Mesenteric fat pad (tissue), 1 donor: ENCODE measurements around the gene TBC1D30. TPM values are rescaled to one million over a fixed set of nuclear protein-coding genes. Genes with fewer than 3 reads are reported as not detected.
"Not testable (repeated sequence)": the region's sequence is repeated elsewhere in the genome, so short reads cannot be mapped to it uniquely, and the experiment has no call there.

Source experiments
- DNase-seq: peaks from one replicate; pipeline ENCODE4 v3.0.0-alpha.2; 2020; ENCODE audit warnings: low spot score
- total RNA-seq: library from RNA; stranded (reverse); fragmentation: NEBNext Ultra II Directional; extraction: Animal tissue kit (Norgen Biotek cat#: 25700); gene quantifications from one replicate; pipeline ENCODE4 v1.2.1, GENCODE V29; 2021
- donor health status: DM: yes; HTN: yes; CAD: no.

Gene TBC1D30
- total RNA-seq, 1 donor from 2014 or later: 5.9 TPM

DNA sequence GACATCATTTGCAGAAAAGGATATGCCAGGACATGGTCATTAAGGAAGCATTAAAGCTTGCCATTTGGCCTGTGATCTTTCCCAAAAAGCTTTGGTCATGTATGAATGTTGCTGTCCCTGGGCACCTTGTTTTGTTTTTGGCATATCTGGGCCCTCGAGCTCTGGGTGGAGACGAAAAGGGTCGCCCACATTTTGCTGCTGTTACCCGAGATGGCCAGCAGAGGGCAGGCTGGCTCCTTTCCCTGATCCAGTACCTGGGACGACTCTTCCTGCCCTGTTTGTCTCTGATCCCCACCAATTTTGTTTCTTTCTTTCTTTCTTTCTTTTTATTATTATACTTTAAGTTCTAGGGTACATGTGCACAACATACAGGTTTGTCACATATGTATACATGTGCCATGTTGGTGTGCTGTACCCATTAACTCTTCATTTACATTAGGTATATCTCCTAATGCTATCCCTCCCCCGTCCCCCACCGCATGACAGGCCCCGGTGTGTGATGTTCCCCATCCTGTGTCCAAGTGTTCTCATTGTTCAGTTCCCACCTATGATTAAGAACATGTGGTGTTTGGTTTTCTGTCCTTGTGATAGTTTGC is 22.2 kb upstream of the TBC1D30 start:
- DNase-seq: not testable (repeated sequence)

DNA sequence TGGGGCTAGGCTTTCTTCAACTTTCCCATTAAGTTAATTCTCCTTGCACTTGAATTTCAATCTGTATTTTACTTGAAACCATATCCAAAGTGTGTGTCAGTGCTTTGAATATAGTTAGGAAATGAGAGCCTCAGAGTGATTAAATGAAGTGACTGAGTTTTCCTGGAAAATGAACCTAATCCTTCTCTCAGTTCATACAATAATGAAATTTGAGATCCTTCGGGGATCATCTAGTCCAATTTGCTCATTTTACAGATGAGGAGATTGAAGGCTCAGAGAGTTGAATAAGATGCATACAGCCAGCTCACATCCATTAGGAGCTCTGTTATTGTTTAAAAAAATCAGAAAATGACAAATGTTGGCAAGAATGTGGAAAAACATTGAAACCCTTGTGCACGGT is 18.3 kb upstream of the TBC1D30 start:
- no peak for DNase-seq

DNA sequence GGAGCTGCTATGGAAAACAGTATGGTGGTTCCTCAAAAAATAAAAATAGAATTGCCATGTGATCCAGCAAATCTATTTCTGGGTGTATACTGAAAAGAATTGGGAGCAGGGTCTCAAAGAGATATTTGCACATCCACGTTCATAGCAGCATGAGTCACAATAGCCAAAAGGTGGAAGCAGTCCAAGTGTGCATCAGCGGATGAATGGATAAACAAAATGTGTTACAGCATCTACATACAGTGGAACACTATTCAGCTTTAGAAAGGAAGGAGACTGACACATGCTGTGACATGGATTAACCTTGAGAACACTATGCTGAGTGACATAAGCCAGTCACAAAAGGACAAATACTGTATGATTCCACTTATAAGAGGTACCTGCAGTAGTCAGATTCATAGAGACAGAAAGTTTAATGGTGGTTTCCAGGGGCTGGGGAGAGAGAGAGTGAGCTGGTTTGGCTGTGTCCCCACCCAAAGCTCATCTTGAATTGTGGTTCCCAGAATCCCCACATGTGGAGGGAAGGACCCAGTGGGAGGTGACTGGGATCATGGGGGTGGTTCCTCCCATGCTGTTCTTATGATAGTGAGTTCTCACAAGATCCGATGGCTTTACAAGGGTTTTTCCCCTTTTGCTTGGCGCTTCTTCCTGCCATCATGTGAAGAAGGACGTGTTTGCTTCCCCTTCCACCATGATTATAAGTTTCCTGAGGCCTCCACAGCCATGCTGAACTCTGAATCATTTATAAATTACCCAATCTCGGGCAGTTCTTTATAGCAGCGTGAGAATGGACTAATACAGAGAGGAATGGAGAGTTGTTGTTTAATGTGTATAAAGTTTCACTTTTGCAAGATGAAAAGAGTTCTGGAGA is 17.6 kb upstream of the TBC1D30 start:
- no peak for DNase-seq

DNA sequence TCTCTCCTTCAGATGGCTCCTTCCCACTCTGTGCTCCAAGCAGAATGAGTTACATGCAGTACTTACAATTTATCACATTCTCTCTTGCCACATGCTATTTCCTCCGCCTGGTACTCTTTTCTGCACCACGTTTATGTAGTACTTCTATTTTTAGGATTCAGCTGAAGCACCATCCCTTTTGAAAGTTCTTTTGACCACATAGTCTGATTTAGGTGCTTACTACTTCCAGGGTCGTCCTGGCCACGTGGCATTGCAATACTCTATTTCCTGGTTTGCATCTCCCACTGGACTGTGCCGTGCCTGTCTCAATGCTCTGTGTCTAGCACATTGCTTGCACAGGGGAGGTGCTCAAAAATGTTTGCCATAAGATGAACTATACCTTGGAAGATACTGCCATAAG is 16.3 kb upstream of the TBC1D30 start:
- DNase-seq: no peak

DNA sequence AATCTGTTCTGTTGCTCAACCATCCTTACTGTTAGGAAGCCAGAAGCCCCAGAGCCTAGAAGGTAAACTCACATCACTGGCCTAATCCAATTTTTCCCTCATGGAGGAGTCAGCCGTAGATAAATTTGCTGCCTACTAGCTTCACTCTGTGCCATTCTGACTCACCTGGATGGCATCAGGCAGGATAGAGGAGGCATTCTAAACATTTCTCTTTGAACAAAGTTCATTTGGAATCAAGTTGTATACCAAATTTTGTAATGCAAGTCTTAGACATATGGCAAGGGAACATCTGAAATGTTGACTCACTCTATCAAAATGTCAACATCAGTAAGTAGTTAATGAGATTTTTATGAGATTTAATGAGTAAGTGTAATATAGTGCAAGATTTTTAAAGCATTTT is 13.6 kb upstream of the TBC1D30 start:
- no peak for DNase-seq

DNA sequence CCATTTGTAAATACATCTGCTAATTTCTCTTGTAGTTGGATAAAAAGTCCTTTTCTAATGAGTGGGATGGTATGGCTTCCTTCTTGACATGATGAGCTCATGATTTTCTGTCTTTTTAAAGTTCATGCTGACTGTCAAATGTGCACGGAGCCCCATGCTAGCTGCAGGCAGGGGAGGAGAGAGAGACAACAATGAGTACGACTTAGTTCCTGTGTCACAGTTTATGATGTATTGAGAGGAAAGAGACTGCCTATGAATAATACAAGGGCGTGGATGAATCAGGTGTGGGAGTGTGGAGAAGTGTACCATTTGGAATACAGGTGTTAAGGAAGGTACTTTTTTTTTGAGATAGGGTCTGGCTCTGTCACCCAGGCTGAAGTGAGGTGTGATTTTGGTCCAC is 10.7 kb upstream of the TBC1D30 start:
- no peak for DNase-seq

DNA sequence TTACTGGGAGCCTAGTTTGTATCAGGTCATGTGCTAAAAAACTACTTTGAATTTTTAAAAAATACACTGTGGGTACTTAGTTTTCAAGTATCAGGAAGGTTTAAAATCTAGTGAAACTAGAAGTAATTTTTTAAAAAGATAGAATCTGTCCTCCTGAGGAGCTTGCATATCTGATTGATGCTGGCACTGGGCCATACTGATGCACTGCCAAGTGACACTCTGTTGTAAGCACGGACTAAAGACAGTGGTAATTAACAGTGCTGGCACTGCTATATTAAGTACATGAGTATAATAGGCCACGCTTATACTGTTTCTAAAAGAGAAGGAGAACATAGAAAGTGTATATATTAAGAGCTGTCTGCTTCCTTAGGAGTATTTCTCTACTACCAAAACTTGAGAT is 10.0 kb upstream of the TBC1D30 start:
- no peak for DNase-seq

DNA sequence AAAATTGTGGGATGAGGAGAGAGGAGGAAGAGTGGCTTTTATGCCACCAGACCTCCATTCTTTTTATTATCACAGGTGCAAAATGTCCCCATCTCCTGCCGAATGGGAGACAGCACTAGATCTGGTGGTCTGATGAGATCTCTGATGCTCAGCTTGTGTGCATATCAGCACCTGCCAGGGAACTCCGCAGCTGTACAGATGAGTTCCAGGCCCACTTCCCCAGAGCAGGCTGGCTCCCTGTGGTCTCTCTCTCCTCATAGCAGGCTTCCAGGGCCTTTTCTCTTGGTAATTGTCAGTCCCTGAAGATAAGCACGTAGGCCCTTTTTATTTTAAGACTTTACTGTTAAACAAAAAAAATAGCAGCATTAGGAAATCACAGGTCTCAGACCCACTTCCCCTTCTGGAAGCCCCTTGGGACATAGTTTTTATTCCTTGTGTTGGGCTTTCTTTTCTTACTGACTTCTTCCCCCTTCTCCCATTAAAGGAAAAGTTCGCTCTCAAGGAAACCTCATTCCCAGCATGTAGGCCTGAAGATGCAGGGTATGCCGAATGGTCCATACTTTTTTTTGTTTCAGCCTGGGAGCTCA is 4.5 kb upstream of the TBC1D30 start:
- no peak for DNase-seq

DNA sequence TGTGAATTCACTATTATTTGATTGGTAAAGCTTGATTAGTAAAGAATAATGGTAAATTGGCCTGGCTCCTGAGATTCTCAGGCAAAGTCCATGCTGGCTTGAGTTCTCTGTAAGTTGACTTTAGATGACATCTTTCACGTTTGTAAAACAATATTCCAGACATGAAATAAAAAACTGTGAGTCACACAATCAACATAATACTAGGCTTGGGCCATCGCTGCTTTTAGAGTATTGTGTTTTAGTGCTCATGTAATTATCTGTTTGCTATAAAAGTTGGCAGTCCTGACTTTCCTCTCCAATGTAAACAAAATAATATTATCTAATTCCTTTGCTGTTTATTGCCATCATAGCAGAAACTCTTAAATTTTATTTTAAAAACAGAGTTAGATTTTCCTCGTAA is 3.9 kb upstream of the TBC1D30 start:
- DNase-seq: no peak

DNA sequence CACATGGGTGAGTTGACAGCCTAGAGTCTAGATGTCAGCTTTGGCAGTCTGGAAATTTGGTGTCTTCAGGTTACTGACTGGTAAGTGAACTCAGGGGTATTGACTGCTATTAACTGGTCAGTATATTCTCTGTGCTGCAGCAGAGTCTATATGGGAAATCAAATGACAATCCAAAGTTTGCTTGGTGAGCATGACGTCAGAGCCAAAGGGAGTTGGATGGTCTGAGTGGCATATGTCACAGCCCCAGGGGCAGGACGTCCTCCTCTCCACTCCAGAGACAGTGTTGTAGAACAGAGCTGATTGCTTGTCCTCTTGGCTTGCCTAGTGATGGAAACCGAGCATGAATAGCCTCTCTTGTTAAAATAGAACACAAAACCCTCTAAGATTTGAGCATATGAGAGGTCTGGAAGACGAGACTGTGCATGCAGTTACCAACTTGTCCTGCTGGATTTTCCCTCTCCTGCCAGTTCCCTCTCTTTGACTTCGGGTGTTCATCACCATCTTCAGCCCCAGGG is 3.3 kb upstream of the TBC1D30 start:
- no peak for DNase-seq

DNA sequence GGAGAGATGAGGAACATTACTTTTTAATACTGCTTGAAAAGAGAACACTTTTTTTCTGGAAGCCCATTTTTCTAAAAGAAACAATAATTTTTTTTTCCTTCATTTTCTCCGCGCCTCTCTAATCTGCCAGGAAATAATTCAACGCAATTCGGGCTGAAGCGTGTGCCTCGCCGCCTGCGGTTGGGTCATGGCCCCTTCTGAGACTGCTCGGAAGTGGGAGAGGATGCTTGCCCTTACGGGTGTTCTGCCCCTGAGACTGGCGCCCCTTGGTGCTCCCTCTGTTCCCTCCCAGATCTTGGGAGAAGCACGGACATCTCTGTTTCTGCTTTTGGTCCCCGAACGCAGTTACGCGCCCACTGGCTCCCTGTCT is 332 bp upstream of the TBC1D30 start:
- DNase-seq: no peak

DNA sequence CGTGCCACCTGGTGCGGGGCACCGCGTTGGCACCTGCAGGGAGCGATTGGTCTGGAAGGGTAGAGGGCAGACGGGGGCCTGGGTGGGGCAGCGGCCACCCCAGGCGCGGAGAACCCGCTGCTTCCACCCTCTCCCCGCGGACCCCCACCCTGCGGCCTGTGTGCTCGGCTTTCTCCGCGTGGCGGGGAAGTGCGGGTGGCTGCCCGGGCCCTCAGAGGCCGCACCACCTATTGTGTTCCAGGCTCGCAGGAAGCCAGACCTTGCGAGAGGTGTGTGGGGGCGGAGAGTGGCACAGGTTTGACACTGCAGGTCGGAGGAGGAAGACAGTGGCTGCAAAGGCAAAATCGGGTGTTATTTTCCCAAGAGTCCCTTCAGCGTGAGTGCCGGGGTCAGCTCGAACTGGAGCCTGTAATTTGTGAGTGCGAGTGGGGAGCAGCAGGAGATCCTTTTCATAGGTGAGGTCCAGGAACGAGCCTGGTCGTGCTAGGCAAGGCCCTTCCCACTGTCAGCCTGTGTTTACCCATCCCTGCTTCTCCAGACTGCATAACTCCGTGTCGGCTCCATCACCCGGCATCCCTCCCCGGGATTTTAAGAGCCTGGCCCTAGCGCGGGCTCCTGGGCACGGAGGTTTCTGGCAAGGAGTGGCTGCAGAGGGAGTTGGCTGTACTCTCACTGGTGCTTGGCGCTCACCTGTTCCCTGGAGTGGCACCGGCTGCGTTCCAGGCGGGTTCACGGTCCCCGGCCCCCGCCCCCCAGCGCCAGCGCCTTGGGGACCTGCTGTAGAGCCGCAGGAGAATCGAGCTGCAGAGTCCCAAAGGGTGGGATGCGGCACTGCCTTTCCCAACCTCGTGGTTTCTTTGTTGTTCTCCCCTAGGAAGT is 935 bp downstream of the TBC1D30 start:
- DNase-seq: no peak

DNA sequence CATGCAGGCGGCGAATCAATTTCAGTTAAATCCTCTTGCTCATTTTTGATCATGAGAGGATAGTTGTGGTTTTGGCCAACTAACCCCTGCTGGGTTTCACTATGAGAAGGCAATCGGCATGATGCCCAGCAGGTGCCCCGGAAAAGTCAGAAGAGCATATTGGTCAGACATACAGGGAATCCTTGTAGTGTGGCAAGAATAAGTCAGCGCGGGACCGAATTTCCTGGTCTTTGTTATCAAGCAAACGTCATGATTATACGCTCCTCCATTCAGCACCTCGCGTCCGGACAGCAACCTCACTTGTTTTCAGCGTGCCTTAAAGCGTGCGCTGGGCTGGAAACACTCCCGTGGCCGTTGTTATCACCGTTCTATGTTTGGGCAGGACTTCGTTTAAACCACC is 1.8 kb downstream of the TBC1D30 start:
- no peak for DNase-seq

DNA sequence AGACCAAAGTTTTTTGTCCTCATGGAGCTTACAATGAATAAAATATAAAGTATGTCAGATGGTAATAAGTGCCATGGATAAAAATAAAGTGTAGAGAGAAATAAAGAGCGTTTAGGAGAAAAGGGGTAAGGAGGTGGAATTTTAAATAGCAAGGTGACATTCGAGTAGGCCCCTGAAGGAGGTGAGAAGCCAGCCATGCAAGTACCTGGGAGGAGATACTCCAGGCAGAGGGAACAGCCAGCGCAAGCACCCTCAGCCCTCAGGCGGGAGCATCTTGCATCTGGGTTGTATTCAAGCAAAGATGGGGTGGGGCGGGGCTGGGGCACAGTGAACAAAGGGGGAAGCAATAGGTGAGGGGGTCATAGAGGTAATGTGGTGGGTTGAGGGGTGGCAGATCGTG is 4.3 kb downstream of the TBC1D30 start:
- DNase-seq: no peak

DNA sequence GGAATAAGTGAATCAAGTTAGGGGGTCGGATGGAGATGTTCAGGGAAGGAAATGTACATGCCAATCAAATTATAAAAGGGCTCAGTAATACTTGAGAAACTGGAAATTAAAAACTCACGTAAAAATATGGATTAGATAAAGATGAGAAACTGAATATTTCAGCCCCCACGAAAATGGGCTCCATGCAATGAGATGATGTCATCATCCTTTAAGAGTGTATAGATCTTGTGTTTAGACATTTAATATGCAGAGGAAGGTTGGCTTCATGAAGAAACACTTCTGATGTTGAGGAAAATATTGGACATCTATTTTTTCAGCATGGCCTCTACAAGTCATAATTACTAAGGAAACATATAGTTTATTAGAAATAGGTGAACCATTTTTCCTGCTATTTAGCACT is 9.5 kb downstream of the TBC1D30 start:
- DNase-seq: no peak

DNA sequence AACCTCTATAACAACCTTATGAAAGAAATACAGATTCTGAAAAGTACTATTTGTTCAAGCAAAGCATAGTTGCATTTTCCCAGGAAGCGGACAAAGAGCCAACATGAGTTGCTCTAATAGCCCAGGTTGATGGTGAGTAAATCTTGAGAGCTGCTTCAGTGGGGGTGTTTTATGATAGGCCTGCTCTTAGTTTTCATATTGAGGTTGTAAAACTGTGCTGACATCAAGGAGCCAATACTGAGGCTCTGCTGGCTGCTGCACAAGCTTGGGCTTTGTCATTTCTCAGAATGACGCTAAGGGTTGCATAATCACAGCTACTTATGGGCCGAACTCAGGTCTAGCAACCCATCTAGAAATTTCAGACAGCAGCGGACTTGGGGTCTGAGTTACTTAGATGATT is 11.5 kb downstream of the TBC1D30 start:
- no peak for DNase-seq

DNA sequence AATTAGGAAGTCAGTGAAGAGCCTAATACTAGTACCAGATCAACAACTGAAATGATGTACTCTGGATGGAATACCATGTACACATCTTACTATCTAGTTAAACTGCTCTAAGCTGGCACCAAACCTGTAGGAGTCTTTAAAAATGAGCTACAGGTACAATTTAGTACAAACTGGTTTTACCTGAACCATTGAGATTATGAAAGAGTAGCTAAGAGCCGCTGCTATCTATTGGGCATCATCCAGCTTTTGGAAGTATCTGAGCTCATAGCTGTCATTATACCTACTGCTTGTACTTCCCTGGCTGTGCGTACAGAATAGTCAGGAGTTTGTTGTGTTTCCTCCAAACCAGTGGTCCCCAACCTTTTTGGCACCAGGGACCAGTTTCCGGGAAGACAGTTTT is 12.4 kb downstream of the TBC1D30 start:
- DNase-seq: no peak

DNA sequence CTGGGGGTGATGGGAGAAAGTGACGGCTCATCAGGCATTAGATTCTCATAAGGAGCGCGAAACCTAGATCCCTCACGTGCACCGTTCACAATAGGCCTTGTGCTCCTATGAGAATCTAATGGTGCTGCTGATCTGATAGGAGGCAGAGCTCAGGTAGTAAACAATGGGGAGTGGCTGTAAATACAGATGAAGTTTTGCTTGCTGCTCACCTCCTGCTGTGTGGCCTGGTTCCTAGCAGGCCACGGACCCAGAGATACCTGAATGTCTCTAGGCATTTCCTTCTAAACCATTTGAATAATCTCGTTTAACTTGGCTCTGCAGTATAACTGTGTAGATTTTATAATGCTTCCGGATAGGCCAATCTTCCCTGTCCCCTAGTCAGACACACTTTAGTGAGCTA is 13.0 kb downstream of the TBC1D30 start:
- DNase-seq: no peak

DNA sequence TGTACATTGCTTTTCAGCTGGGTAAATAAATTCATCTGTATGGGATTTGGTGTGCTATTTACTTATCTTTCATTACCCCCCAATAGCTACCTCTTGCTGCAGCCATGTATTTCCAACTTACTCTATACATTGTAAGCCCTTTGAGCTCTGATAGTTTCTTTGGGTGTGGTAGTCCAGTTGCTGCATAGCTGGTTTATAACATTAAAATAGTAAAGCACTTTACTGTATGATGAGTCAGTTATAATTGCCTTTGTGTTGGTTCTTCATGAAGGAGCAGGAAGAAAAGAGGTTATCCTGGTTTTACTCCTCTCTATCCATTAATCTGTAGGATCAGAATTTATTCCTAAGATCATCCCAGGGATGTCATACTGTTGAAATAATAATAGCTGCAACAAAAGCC is 15.7 kb downstream of the TBC1D30 start:
- no peak for DNase-seq

DNA sequence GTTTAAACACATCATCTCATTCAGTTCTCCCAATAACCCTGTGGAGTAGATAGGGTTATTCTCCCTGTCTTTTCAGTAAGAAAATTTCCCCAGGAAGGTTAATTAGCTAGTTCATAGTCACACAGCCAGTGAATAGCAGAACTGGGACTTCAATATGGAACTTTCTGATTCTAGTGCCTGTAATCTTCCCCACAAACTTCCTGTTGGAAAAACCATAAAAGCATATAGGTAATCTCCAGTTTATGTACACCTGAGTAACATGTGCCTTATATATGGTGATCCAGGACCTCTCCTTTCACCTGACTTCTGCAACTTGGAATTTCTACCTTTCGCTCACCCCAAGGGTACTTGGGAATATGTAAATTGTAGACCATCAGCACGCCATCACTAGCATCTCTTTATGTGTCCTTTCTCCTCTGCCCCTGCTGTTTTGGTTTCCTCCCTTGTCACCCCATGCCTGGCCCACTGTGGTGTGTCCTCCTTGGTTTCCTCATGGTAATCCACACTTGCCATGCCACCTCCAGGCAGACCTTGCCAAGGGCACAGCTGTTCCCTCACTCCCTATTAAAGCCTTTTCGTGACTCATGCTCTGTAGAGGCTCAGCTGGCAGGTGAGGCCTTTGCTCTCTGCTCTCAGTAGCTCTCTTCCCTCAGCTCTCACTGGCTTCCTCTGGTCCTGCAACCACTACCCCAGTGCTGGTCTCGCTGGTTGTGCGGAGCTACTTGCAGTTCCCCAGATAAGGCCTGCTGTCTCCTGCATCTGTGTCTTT is 16.7 kb downstream of the TBC1D30 start:
- no peak for DNase-seq

DNA sequence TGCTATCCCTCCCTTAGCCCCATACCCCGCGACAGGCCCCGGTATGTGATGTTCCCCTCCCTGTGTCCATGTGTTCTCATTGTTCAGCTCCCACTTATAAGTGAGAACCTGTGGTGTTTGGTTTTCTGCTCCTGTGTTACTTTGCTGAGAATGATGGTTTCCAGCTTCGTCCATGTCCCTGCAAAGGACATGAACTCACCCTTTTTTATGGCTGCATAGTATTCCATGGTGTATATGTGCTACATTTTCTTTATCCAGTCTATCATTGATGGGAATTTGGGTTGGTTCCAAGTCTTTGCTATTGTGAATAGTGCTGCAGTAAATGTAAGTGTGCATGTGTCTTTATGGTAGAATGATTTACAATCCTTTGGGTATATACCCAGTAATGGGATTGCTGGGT is 24.0 kb downstream of the TBC1D30 start:
- DNase-seq: not testable (repeated sequence)
